Kidney (tissue), 14 donors: ENCODE data around the gene PIM3. TPM values are rescaled to one million over a fixed set of nuclear protein-coding genes. Genes with fewer than 3 reads are reported as not detected.

ENCODE experiments used
- DNase-seq, 5 donors: peaks; one replicate each; pipeline ENCODE4 v3.0.0-alpha.2; 2013 to 2020
- FAIRE-seq: peaks from 2 replicates; lab custom pipeline; 2012; peaks lifted over from hg19 to GRCh38; lab: Jason Lieb, UNC
- H3K27ac ChIP-seq, 2 donors: one replicate each; pipeline ENCODE4 v1.7.0; 2013; ENCODE audit warnings: low read depth in 2 of 2, low read length in 2 of 2, inconsistent platforms in 1 of 2
- H3K27me3 ChIP-seq: one replicate; pipeline ENCODE4 v1.7.1; 2013; ENCODE audit warnings: low read length, inconsistent platforms; ENCODE audit not compliant: control insufficient read depth, insufficient read depth
- H3K36me3 ChIP-seq, 3 donors: one replicate each; pipeline versions ENCODE4 v1.7.0 to v1.7.1; 2013; ENCODE audit warnings: low read length in 3 of 3, control low read depth in 1 of 3, inconsistent platforms in 1 of 3; ENCODE audit not compliant: insufficient read depth in 3 of 3, control insufficient read depth in 2 of 3
- H3K4me1 ChIP-seq, 3 donors: one replicate each; pipeline versions ENCODE4 v1.7.0 to v1.7.1; 2013; ENCODE audit warnings: low read length in 3 of 3, inconsistent platforms in 1 of 3, low read depth in 1 of 3; ENCODE audit not compliant: control insufficient read depth in 2 of 3, insufficient read depth in 2 of 3
- H3K4me3 ChIP-seq, 3 donors: one replicate each; pipeline versions ENCODE4 v1.7.0 to v1.8.1; 2013; ENCODE audit warnings: low read length in 3 of 3, control low read depth in 1 of 3, inconsistent platforms in 1 of 3
- H3K9ac ChIP-seq, 3 donors: one replicate each; pipeline versions ENCODE4 v1.7.0 to v1.7.1; 2013; ENCODE audit warnings: low read length in 3 of 3, control low read depth in 1 of 3, inconsistent platforms in 1 of 3
- H3K9me3 ChIP-seq, 3 donors: one replicate each; pipeline versions ENCODE4 v1.7.0 to v1.7.1; 2013; ENCODE audit warnings: low read length in 3 of 3, control low read depth in 1 of 3, inconsistent platforms in 1 of 3; ENCODE audit not compliant: control insufficient read depth in 2 of 3, insufficient read depth in 1 of 3
- intact Hi-C: fragments of 100-400 bp; cut with DNase I; formaldehyde crosslinking; loops from one replicate; pipeline ENCODE4 v1.11.1; 2022
- polyA plus RNA-seq: library from polyadenylated mRNA; stranded (reverse); fragments of 350-450 nt; fragmentation: Illumina TruSeq; extraction: RNeasy Lipid Tissue Mini Kit (QIAGEN cat#74804); gene quantifications from one replicate; pipeline ENCODE4 v1.2.3, GENCODE V29; 2014; ENCODE audit warnings: low read depth, low replicate concordance; ENCODE audit not compliant: insufficient read depth
- total RNA-seq: library from RNA; stranded (reverse); fragmentation: NEBNext Ultra II Directional; extraction: Animal tissue kit (Norgen Biotek cat#: 25700); gene quantifications from one replicate; pipeline ENCODE4 v1.2.1, GENCODE V29; 2021
- TF ChIP-seq, protein P1 (sequence below): IDR thresholded peaks from 3 replicates; pipeline ENCODE4 v1.5.1; 2012; ENCODE audit warnings: mild to moderate bottlenecking, moderate library complexity, borderline replicate concordance; ENCODE audit not compliant: insufficient read depth; ENCODE audit errors: extremely low read depth
- donor health status: control.
- donor health status: control.
- donor health status: control.
- donor health status: control.
- donor health status: control.
- donor health status: DM: yes; HTN: yes; CAD: no.
- donor health status: Normal renal cell carcinoma (clear cell type).

PIM3 gene
- total and polyA plus RNA-seq, 2 donors from 2014 or later, result 96.5 to 107 TPM

DNA sequence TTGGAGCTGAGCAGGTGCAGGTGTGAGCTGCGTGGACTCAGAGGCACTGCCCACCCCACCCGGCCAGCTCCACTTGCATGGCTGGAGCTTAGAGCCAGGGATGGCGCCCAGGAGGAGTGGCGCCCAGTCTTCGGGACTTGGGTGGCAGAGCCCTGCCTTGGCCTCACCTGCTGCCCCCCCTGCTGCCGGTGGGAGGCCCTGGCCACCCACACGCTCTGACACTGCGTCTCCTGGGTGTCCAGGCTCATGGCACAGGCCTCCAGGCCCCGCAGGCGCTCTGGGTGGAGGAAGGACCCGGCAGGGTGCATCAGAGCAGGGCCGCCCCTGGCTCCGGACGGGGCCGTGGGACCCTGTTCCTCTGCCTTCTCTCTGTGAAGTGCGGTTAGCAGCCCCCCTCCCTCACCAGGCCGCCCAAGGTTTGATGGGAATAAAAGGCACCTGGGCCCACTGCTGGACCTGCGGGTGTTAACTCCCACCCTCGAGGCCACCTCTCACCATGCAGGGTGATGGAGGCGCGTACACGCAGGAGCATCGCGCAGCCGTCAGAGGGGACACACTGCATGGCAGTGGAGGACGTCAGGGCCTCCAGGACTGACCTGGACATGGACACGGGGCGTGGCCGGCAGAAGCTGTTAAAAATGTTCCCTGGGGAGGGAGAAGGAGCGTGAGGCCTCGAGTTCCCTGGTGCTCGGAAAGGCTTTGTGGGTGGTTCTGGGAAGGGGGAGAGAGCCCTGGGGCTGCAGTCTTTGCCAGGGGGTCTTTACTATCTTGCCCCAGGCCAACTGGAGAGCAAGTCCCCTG, 40.2 kb downstream of the PIM3 start:
- peak in 2 of 5 donors; percentile 47 to 67 for DNase-seq
- H3K27ac ChIP-seq, result no peak overlapping the region

DNA sequence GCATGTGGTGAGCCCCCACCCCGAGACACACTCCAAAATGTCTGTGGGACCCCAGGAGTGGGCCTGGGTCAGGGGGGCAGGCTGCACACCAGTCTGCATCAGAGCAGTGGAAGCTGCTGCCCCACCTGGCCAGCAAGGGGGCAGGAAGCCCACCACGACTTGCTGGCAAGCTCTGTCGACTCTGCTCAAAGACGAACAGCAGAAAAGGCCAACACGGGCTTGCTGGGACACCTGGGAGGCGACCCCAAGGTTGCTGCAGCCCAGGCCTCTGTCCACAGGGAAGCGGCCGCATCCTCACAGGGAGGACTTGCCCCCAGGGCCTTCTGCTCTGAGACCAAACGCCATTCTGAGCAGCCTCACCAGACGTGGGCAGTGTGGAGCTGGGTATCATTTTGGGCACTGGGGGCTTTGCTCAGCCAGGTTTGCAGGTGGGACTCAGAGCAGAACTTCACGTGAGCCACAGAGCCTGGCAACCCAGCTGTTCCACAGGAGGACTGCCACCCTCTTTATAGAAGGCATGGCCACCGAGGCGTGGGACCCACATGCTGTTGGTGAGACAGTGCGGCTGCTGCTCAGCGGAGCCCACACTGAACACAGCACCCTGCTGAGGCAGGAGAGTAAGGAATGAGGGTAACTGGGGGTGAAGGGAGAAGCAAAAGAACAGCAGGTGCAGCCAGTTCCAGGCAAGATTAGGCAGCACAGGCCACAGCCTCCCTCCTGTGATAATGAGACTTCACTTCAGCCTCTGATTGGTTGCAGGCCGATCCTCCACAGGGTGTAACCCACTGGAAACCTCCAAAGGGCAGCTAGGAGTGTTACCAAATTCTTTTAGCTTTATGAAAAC, 41.0 kb downstream of the PIM3 start:
- no peaks in the 10 kb centered on the region for H3K36me3 ChIP-seq
- H3K4me3 ChIP-seq, result no peak overlapping the region
- TF ChIP-seq, protein P1, sequence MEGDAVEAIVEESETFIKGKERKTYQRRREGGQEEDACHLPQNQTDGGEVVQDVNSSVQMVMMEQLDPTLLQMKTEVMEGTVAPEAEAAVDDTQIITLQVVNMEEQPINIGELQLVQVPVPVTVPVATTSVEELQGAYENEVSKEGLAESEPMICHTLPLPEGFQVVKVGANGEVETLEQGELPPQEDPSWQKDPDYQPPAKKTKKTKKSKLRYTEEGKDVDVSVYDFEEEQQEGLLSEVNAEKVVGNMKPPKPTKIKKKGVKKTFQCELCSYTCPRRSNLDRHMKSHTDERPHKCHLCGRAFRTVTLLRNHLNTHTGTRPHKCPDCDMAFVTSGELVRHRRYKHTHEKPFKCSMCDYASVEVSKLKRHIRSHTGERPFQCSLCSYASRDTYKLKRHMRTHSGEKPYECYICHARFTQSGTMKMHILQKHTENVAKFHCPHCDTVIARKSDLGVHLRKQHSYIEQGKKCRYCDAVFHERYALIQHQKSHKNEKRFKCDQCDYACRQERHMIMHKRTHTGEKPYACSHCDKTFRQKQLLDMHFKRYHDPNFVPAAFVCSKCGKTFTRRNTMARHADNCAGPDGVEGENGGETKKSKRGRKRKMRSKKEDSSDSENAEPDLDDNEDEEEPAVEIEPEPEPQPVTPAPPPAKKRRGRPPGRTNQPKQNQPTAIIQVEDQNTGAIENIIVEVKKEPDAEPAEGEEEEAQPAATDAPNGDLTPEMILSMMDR, result no peak
- intact Hi-C loops, result no loop called here
- peaks cover 0 to 2% (median 0%) of the 10 kb centered on the region in 3 donors for H3K4me1 ChIP-seq
- peaks cover 2% of the 10 kb centered on the region for H3K27me3 ChIP-seq
- no peak for DNase-seq
- no peak overlapping the region for H3K27ac ChIP-seq
- no peak for FAIRE-seq
- H3K9ac ChIP-seq, result no peak overlapping the region
- no peaks in the 10 kb centered on the region for H3K9me3 ChIP-seq

More for the DNA sequence above, 40.2 kb downstream of the PIM3 start:
- no peak overlapping the region for H3K9ac ChIP-seq
- TF ChIP-seq, protein P1, result no peak
- H3K4me1 ChIP-seq, result peaks cover 0 to 2% (median 0%) of the 10 kb centered on the region in 3 donors
- peaks cover 2% of the 10 kb centered on the region for H3K27me3 ChIP-seq
- no peaks in the 10 kb centered on the region for H3K36me3 ChIP-seq
- H3K4me3 ChIP-seq, result no peak overlapping the region
- no peak for FAIRE-seq
- intact Hi-C loops, result no loop called here
- H3K9me3 ChIP-seq, result no peaks in the 10 kb centered on the region

DNA sequence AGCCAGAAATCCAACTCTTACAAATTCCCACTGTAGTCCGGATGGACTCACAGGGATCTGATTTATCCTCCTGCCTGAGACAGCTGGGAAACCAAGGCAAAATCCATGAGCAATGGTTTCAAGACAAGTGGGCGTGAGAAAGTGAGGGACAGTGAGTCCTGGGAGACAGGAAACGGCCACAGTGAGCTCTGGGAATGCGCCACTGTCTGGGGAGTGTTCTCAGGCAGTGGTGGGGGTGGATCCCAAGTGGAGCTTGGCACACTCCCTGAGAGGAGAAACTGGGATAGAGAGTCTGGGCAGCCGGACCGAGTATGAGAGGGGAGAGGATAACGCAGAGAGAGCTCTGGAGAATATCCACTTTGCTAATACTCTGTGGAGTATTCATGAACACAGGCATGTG, 42.2 kb downstream of the PIM3 start:
- FAIRE-seq, result no peak
- no peaks in the 10 kb centered on the region for H3K9me3 ChIP-seq
- H3K4me3 ChIP-seq, result no peak overlapping the region
- TF ChIP-seq, protein P1, result no peak
- no peaks in the 10 kb centered on the region for H3K36me3 ChIP-seq
- H3K27ac ChIP-seq, result no peak overlapping the region
- no peak for DNase-seq
- H3K27me3 ChIP-seq, result peaks cover 2% of the 10 kb centered on the region
- no peak overlapping the region for H3K9ac ChIP-seq
- peaks cover 0 to 2% (median 0%) of the 10 kb centered on the region in 3 donors for H3K4me1 ChIP-seq
- intact Hi-C loops, result no loop called here
